ENCODE results near the gene ZNF628.

ZNF628 gene

GRCh38 chr19:55451163-55451964 is 25.1 kb upstream of the ZNF628 start:
- no peak for DNase-seq

- no peak for DNase-seq
These were observed 24.3 kb upstream of the ZNF628 start for GRCh38 chr19:55451965-55452748.

DNA sequence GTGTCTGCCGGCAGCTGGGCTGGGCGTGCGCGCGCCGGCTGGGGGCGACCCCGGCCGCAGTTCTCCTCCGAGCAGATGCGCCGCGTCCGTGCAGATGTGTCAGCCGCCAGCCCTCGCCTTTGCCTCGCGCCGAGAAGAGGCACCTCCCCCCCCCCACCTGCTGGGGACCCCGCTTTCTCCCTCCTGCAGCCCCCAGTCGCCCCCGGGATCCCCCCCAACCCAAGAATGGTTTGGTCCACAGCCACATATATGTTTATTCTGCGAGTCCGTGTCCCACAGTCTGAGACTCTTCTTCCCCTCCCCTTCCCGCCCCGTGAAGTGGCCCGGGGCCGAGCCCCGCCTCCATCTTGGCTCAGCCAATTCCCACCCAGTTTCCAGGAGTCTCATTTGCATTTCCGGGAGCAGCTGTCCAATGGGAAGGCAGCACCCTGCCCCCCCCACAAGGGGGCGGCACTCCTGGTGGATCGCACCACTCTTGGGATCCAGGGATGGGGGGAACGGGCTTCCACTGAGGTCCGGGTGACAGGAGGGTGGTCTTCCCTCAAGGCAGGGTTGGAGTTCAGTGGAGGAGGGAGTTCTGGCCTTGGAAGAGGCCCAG is 23.6 kb upstream of the ZNF628 start:
- no peak for DNase-seq

DNA sequence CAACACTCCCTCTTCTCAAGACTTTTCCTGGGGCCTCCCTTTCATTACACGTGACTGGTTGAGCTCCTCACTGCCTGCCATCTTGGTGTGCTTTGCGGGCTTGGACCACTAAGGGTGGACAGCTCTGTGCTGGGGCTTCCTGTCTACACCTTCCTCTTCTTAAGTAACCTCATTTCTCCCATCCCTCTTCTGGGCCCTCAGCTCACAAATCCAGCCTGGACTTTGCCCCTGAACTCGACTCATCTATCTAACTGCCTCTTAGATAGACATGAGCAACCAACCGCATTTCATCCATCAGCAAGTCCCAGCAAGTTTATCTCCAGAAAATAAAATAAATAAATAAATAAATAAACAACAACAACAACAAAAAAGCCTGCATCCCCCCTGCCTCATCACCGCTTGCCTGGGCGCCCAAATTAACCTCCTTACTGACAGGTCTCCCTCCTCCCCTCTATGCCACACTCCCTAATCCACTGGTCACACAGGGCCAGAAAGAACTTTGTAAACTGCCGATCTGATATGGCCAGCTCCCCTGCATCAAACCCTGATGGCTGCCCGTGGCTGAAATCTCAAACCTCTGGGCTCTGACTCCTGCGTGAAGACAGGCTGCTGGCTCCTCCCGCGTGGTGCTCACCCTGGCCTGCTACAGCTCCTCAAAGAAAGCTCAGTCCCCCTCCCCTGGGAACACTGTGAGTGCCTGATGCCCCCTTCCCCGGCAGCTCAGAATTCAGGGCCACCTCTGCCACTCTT is 22.7 kb upstream of the ZNF628 start:
- no peak for DNase-seq

- DNase-seq = no peak
These were observed 21.6 kb upstream of the ZNF628 start for GRCh38 chr19:55454787-55455243.

DNA sequence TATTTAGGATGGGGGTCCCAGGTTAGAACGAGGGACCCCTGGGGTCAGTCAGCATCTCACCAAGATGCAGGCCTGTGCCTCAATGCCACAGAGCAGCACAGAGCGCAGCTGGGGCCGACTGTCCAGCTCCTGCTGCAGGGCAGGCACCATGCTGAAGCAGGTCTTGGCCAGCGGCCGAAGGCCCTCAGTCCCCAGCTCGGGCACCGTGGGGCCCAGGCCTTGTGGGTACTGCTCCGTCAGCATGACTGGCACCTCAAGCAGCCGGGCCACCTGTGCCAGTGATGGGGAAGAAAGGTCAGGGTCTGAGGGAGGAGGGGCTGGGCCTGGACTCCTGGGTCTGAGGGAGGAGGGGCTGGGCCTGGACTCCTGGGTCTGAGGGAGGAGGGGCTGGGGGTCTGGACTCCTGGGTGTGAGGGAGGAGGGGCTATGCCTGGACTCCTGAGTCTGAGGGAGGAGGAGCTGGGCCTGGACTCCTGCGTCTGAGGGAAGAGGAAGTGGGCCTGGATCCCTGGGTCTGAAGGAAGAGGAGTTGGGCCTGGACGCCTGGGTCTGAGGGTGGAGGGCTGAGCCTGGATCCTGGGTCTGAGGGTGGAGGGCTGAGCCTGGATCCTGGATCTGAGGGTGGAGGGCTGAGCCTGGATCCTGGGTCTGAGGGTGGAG is 20.7 kb upstream of the ZNF628 start:
- no peak for DNase-seq

DNA sequence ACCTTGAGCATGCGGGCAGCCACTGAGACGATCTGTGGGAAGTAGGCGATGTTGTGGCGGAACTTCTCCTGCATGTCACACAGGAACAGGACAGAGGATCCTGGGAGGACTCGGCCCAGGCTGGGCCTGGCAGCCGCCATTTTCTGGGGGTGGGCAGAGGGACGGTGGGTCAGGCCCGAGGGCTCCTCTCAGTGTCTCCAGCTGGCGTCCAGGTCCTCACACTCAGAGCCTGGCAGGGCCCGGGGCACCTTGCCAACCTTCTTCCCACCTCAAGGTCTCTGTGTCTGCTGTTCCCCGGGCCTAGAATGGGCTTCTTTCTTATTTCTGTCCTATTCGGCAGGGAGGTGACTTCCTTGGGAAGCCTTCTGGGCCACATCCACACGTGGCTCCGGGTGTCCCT is 20.1 kb upstream of the ZNF628 start:
- DNase-seq = no peak

- DNase-seq = no peak
These were observed 18.5 kb upstream of the ZNF628 start for GRCh38 chr19:55457683-55458457.

- DNase-seq = no peak
These were observed 16.9 kb upstream of the ZNF628 start for GRCh38 chr19:55459551-55459949.

DNA sequence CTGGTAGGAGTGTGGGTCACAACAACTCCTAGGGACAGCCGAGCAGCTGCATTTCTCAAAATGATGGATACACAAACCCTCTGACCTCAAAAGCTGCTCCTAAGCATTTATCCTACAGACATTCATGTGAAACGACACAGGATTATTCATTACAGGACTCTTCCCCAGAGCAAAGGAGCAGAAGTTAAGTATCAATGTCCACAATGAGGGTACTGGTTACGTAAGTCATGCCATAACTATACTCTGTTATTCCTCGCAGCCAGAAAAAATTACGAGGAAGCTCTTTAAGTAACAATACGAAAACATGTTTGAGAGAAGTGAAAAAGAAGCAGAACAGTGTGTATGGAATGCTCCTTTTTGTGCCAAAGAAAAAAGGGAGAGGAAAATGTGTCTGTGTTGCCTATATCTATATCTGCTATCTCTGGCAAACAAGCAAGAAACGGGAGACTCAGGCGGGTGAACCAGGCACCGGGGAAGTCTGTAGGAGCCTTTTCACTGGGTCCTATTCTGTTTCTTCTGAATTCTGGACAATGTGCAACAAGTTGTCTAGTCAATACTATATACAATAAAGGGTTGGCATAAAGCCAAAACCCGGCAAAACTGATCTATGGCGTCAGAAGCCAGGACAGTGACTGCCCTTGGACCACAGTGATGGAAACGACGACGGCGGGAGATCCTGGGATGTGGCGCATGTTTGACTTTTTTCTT is 16.3 kb upstream of the ZNF628 start:
- no peak for DNase-seq

GRCh38 chr19:55460670-55461258 is 15.7 kb upstream of the ZNF628 start:
- DNase-seq = peak; percentile 64

GRCh38 chr19:55461259-55461973 is 15.0 kb upstream of the ZNF628 start, which contains the start of gene ISOC2:
Gene ISOC2 (minus strand): TSS chr19:55461642. CDS start chr19:55456486, 5,156 bp downstream.
- peak; percentile 98 for DNase-seq

DNA sequence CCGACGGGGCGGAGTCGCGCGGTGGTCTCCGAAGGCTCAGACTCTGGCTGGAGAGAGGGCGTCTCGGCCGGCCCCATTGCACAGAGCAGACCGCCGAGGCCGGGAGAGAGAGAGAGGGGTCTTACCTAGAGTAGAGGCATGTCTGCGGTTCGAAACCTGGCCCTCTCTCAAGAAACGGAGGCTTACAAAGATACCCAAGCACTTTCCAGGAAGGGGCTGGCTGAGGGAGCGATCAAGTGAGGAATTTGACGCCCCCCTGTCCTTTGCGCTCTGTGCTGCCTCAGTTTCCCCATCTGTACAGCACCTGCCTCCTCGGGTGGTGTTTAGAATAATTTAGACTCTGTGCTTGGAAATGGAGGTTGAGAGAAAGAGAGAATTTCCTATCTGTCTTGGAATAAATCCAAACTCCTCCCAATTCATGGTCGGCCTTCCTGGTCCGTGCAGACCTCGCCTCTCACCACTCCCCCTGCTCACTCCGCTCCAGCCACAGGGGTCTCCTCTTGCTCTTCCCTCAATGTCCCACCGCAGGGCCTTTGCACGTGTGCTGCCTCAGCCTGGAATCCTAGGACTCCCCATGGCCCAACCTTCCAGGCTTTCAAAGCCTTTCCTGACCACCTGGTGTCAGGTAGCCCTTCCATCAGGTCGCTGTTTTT is 14.3 kb upstream of the ZNF628 start:
- DNase-seq = no peak

DNA sequence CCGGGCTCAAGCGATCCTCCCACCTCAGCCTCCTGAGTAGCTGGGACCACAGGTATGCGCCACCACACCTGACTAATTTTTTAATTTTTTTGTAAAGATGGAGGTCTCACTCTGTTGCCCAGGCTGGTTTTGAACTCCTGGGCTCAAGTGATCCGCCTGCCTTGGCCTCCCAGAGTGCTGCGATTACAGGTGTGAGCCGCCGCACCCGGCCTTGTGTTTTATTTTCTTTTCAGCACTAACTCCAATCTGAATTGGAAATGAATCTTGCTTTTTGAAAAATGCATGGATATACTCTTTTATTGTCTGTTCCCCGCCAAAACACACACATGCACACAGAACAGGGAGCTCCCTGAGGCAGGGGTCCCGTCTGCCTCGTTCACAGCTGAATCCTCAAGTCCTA is 13.7 kb upstream of the ZNF628 start:
- no peak for DNase-seq

DNA sequence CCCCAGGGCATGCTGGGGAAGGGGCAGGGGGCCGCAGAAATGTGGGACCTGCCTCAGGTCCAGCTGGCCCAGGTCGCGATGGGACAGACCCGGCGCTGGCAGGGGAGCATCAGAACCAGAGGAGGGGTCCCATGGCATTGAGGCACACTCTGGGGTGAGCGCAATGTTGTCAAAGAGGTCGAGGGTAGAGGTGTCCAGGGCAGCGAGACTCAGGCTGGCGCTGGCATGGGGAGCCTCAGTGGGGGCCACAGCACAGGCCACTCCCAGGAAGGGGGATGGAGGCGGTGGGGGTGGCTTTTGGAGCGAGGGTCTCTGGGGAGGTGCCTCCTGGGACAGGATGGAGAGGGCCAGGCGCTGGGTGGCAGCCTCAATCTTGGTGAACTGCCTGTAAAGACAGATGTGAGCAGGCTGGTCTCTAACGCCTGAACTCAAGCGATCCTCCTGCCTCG is 12.8 kb upstream of the ZNF628 start:
- no peak for DNase-seq

DNA sequence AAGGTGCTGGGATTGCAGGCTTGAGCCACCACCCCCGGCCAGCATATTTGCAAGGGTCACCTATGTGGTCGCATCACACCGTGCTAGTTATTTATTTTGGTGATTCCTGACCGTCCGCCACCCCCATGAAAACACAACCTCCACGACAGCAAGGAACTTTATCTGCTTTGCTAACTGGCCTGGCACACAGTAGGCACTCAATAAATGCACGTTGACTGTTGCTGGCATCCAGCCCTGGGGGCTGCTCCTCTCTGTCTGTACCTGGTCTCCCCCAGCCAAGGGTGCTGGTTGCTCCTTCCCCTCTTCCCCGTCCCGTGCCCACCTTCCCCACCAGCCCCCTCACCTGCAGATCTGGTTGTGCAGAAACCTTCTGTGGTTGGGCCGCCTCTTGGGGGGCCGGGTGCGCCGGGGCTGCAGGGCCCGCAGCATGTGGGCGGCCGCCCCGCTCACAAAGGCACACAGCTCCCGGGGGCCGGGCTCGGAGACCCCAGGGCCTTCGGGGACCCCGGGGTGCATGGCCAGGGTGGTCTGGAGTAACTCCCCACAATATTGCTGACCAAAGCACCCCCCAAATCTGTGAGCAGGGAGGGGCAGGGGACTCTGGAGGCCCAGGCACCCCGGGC is 12.3 kb upstream of the ZNF628 start:
- DNase-seq = no peak

DNA sequence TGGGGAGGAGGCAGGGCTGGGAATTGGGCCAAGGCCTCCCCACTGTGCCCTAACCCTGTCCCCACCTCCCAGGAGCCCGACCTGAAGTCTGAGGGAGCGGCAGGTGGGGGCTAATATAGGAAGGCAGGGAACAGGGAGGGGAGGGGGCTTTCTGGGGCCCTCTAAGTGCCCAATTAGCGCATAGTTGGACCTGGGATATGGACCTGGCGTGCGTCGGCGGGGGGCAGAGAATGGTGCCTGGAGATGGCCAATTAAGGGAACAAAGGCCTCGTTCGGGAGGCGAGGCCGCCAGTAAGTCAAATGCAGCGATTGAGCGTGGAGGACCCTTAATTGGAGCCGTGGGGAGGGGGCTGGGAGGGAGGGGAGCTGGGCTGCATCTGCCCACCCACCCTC is 11.8 kb upstream of the ZNF628 start, which contains the start of gene C19orf85:
Gene C19orf85, minus strand, starts transcription at position 90 of the 393 bp plus-strand sequence. CDS start 197 bp downstream, outside the sequence.
- DNase-seq = no peak

GRCh38 chr19:55465460-55466240 is 10.8 kb upstream of the ZNF628 start:
- DNase-seq = no peak

All from NCI-H510A (cell line).